ENCODE data around the gene MRAP.

DNA sequence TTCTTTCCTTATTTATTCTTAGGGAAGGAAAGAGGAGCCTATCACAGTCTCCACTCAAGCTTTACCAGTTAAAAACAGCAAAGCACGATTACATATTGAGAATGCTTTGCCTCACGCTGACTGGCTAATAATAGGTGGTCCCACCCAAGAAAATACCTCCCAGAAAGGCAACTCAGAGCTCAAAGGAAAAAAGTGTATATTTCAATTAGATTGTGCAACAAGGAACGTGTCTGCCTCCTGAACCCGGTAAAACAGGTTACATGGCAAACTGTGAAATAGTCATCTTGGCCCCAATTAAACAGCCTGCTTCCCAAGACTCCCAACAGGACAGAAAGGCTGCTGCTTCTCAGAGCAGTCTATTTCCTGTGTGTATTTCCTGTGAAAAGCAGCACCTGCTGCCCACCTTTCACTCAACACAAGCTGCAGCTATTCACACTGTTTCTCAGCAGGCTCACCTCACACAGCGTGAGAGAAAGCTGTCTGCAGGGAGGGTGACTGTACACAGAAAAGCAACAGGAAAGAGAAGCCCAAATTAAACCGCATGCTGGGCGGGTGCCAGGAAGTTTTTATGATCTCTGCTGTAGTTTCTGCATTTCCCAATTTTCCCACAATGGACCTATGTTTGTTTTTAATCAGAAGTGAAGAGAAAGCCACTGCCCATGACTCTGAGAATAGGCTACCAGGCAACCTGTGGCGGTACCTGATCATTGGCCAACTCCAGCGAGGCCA, 50.1 kb downstream of the MRAP start:
- TF ChIP-seq ESRRA (IDR thresholded peaks at IDR 0.05; ENCODE audit: low read length) (no peak), NRF1 (conservative IDR thresholded peaks at IDR 0.05; ENCODE audit: low read depth, low read length) (no peak), FOXK2 (IDR thresholded peaks at IDR 0.05) (no peak), CREM (IDR thresholded peaks at IDR 0.05; ENCODE audit: low read depth) (no peak)
- TF ChIP-seq, protein P1, sequence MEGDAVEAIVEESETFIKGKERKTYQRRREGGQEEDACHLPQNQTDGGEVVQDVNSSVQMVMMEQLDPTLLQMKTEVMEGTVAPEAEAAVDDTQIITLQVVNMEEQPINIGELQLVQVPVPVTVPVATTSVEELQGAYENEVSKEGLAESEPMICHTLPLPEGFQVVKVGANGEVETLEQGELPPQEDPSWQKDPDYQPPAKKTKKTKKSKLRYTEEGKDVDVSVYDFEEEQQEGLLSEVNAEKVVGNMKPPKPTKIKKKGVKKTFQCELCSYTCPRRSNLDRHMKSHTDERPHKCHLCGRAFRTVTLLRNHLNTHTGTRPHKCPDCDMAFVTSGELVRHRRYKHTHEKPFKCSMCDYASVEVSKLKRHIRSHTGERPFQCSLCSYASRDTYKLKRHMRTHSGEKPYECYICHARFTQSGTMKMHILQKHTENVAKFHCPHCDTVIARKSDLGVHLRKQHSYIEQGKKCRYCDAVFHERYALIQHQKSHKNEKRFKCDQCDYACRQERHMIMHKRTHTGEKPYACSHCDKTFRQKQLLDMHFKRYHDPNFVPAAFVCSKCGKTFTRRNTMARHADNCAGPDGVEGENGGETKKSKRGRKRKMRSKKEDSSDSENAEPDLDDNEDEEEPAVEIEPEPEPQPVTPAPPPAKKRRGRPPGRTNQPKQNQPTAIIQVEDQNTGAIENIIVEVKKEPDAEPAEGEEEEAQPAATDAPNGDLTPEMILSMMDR (IDR thresholded peaks at IDR 0.05 in 2 of 3, conservative IDR thresholded peaks at IDR 0.05 in 1 of 3; ENCODE audit: control insufficient read depth in 2 of 3, extremely low read depth in 1 of 3, insufficient read depth in 1 of 3, low read depth in 3 of 3, low read length in 3 of 3) = no peak
